ENCODE measurements around the gene POU2F1.

Gene POU2F1

DNA sequence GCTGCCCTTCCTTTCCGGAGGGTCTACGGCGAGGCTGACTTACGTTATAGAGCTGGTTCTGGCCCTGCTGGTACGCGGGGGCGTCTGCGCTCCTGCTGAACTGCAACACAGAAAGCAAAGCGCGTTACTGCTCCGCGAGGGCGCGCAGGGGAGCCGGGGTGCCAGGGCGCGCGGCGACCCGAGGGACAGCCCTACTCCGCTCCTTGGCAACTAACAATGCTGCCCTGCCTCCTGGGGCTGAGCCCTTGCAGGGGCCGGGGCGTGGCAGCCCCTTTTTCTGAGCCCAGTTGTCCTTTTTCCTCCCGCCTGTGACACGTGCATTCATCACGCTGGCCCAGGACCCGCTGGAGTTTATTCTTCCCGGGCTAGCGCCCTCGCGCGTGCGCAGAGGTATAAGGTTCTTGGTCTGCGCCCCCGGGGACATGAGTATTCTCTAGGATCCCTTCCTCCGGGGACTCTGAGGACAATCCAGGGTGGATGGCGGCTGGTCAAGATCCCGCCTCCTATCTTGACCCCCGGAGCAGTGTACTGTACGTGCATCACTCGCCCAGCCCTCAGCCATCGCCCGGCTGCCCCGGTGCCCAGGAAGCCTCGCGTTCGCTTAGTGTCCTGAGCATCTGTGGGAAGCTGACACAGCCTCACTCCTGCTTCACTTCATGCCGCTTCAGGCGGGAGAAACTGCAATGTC, 218.8 kb downstream of the POU2F1 start:
- no peak for DNase-seq (ENCODE audit: low read depth in 4 of 4, low spot score in 1 of 4)

- no peak for DNase-seq (ENCODE audit: low read depth in 4 of 4, low spot score in 1 of 4)
Observed at GRCh38 chr1:167440345-167440744, 219.7 kb downstream of the POU2F1 start.

GRCh38 chr1:167440776-167441175, 220.1 kb downstream of the POU2F1 start:
- DNase-seq (ENCODE audit: low read depth in 4 of 4, low spot score in 1 of 4), result no peak

DNA sequence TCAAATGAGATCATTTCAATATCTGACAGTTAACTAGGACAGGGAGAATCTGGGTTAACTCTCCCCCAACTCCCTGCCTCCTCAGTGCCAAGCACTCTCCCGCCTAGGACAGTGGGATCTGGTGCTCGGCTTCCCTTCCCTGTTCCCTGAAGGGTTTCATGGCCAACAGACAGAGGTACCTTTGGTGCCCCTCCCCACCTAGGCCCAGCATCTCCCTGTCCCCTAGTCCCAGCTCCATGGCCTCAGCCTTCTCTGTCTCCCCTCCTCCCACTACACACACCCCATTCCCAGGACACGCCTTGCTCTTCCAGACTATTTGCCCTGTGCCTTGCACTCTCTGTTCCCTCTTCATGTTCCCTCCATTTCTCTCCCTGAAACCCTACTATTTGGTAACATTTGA, 220.5 kb downstream of the POU2F1 start:
- no peak for DNase-seq (ENCODE audit: low read depth in 4 of 4, low spot score in 1 of 4)

DNA sequence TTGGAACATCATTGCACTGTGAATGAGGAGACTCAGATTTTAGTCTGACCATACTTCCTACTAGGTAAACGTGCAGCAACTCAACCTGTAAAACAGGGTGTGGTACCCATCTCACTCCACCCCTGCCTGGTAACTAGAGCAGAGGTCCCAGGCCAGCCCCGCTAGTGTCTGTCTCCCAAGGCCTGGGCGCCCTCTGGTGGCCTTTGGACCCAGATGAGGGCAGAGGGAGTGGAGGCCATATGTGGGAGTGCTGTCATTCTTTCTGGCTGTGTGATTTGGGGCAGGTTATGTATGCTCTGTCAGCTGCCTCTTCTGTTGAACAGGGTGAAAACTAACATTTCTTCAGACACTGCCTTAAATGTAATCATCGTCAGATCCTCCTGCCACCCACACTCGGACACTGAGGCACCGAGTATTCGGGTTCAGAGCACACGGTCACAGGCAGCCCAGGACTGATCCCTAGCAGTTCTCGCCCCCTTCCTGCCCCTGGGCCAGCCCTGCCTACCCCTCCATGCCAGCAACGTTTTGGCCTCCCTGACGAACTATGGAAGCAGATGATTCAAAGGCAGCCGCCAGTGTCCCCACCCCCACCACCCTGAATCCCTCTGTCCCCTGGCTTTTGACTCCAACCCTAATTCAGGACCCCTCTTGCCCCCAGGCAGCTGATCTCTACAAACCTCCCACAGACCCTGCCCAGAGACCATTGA, 221.6 kb downstream of the POU2F1 start:
- DNase-seq (ENCODE audit: low read depth in 4 of 4, low spot score in 1 of 4), result peak; percentile 72 to 82 (median 78)

- no peak for DNase-seq (ENCODE audit: low read depth in 4 of 4, low spot score in 1 of 4)
Observed at GRCh38 chr1:167442854-167443565, 222.3 kb downstream of the POU2F1 start.

DNA sequence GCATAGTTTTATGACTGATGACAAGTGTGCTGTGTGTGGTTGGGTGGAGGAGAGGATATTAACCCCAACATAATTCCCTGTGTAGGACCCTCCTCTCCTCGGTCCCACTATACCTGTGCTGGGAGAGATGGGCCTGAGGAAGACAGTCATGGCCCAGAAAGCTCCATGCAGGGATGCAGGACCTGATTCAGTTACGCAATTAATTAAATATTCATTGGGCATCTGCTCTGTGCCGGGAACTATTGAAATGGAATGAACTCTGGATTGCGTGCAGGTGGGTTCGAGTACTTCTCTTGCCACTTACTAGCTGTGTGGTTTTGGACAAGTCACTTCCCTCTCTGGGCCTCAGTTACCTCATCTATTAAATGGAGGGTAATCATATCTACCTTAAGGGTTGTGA, 223.1 kb downstream of the POU2F1 start:
- no peak for DNase-seq (ENCODE audit: low read depth in 4 of 4, low spot score in 1 of 4)

DNA sequence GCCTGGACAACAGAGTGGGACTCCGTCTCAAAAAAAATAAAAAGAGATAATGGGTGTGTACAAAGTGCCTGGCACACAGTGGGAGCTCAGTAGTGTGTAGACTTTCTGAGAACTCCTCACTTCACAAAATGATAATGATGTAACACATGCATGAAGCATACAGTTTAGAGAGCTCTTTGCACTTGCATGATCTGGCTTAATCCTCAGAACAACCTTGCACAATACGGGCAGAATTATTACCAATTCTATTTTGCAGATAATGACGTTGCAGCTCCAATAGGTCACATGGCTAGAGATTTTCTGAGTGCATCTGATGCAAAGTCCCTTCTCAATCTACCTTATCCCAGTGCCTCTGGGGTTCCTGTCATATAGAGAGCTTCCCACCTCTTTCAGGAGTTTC, 226.3 kb downstream of the POU2F1 start:
- DNase-seq (ENCODE audit: low read depth in 4 of 4, low spot score in 1 of 4), result no peak

GRCh38 chr1:167447521-167448136, 226.9 kb downstream of the POU2F1 start:
- peak; percentile 31 to 54 (median 46) for DNase-seq (ENCODE audit: low read depth in 4 of 4, low spot score in 1 of 4)

DNA sequence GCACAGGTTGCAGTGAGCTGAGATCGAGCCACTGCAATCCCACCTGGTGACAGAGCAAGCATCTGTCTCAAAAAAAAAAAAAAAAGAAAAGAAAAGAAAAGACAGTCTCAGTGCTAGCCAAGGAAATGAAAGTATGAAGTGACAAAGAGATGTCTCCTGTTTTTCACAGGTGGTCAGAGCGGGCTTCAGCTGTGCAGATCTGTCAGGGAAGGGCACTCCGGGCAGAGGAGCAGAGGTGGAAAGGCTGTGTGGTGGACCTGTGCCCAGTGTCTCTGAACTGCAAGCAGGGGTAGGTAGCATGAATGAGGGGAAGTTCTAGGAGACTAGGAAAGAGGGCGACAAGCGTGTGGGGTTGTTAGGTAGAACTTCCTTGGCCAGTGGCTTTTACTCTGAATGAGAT, 230.2 kb downstream of the POU2F1 start:
- DNase-seq (ENCODE audit: low read depth in 4 of 4, low spot score in 1 of 4), result no peak

GRCh38 chr1:167452483-167452882, 231.8 kb downstream of the POU2F1 start:
- DNase-seq (ENCODE audit: low read depth in 4 of 4, low spot score in 1 of 4), result no peak

GRCh38 chr1:167453123-167453522, 232.4 kb downstream of the POU2F1 start:
- no peak for DNase-seq (ENCODE audit: low read depth in 4 of 4, low spot score in 1 of 4)

DNA sequence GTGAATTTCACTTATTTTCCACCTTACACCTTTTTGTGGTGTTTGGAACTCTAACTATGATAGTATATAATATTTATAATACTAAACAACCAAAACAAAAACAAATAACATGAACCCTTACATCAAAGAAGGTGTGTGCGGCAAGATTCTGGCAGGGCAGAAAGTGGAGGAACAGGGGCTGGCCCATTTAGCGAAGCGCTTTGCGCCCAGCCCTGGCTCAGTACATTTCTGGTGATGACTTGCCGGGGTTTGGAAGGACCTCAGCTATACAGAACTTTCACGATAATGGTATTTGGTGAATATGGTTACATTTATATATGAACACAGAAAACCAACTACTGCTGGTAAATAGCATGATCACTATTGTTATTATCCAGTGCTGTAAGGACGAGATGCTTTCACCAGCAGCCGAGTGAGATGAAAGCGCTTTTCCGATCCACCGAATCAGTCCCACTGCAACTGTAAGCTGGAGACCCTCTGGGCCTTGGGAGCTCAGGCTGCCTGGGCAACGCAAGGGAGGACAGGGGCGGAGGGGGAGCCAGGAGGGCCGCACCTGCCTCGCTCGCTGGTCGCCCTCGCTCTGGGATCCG, 233.7 kb downstream of the POU2F1 start:
- DNase-seq (ENCODE audit: low read depth in 4 of 4, low spot score in 1 of 4), result no peak

DNA sequence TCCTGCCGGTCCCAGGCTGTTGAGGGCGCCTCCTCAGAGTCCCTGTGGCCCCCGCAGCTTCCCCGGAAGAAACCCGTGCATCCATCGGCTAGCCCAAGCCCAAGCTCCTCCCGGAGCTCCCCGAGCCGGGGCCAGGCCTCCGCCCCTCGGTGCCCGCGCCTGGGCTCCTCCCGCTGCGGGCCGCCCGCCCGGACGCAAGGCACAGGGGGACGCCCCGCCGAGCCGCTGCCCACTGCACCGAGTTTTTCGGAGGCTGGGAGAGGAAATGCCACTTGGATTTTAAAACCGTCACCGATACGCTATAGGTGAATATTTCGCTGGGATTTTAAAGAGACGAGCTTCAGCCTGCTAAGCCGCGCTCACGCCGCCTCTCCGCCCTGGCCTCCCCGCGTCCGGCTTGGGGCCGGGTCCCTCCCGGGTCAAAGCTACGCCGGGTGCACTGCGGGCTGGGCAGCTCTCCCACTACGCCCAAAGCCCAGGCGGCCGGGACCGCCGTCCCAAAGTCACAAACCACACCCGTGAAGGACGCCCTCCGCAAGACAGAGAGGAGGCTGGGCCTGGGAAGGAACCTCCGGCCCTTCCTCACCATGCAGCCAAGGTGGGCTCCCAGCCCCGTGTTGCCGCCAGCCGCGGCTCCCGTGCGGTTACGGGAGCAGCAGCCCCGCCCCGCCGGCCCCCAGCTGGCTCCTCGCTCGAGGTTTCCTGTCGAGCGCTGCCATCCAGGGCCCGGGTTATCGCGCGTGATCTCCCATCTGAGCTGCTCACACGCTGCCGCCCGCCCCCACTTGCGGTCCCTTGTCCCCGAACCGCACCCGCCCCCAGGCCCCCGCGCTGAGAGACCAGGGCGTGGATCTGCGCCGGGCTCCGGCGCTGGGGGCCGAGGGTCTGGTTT, 234.5 kb downstream of the POU2F1 start:
- DNase-seq (ENCODE audit: low read depth in 4 of 4, low spot score in 1 of 4), result peak; percentile 38 to 64 (median 53)

GRCh38 chr1:167455786-167456446, 235.2 kb downstream of the POU2F1 start:
- peak in 1 of 4 experiments; percentile 40 for DNase-seq (ENCODE audit: low read depth in 4 of 4, low spot score in 1 of 4)

- no peak for DNase-seq (ENCODE audit: low read depth in 4 of 4, low spot score in 1 of 4)
Observed at GRCh38 chr1:167456524-167456923, 235.8 kb downstream of the POU2F1 start.

DNA sequence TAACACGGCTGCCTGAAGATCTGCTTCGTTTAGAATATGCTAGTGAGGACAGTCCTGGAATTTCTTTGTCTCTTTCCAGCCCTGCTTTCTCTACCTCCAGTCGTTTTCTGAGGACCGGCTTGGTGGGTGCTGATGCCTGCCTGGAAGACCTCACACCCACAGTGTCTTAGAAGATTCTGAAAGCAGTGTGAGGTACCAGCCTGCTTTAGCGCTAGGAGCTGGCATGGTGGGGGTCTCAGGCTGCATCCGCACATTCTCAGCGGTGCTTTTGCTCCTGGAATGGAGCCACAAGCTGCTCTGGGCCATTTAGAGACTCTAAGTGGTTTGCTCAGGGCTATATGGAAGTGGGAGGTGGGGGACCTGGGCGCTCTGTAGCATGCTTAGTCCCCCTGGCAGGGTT, 236.2 kb downstream of the POU2F1 start:
- DNase-seq (ENCODE audit: low read depth in 4 of 4, low spot score in 1 of 4), result no peak

DNA sequence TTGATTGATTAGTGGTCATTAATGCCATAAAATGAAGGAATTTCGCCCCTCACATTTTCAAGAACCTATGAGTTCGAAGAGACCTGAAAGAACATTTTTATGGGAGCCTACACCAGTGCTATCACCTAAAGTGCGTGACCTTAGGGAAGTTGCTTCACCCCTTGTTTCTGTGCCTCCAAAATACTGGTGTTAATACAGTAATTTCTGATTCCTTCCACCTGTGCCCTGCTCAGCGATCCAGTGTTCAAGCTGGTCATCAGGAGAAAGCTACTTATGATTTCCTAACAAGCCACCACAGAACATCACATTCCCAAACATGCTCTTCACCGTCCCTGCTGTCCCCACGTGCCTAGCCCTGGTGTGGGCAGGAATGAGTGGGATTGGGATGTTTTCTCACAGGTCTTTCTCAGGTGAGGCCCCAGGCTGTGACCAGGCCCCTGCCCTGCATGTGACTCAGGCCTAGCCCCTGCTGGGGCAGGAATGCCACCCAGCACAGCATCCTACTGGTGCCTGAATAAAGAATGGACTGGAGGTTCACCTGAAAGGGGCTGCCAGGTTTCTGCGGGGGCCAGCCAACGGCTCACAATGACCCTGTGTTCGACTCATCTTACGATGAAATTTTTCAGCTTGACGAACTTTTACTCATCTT, 237.4 kb downstream of the POU2F1 start:
- no peak for DNase-seq (ENCODE audit: low read depth in 4 of 4, low spot score in 1 of 4)

GRCh38 chr1:167460836-167461235, 240.2 kb downstream of the POU2F1 start:
- DNase-seq (ENCODE audit: low read depth in 4 of 4, low spot score in 1 of 4), result no peak
